ENCODE measurements around the gene CMA1.
"Not testable (repeated sequence)": the region's sequence is repeated elsewhere in the genome, so short reads cannot be mapped to it uniquely, and the experiment has no call there.

CMA1 gene, protein sequence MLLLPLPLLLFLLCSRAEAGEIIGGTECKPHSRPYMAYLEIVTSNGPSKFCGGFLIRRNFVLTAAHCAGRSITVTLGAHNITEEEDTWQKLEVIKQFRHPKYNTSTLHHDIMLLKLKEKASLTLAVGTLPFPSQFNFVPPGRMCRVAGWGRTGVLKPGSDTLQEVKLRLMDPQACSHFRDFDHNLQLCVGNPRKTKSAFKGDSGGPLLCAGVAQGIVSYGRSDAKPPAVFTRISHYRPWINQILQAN

DNA sequence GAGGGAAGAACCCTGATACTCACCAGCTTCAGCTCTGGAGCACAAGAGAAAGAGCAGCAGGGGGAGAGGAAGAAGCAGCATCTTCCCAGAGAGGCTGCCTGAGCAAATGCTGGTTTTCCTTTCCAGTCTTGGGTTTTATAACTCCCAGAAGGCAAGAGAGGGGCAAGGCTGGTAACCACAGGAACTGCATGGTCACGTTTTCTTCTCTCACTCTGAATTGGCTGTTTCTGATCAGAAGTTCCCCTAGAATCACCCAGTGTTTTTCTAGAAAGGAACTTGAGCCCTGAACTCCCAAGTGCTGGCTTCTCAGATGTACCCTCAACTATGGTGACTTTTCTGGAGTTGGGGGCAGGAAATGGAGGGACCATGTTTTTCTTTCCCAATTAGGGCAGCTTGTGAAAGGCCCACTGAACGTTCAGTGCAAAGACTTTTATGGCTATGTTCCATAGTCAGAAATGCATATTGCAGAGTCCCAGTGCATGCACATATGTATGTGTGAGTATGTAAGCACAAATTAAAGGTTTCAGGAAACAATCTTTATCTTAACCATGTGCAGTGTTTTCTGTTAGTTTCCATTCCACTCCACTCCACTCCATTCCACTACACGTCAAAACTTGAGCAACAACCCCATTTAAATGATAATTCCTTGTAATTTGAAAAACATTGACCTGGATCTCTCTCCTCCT is at the start of gene CMA1:
CMA1 (minus strand) TSS at position 111 of the 686 bp plus-strand sequence; CDS start at position 81, 30 bp downstream.
- DNase-seq, result no peak

DNA sequence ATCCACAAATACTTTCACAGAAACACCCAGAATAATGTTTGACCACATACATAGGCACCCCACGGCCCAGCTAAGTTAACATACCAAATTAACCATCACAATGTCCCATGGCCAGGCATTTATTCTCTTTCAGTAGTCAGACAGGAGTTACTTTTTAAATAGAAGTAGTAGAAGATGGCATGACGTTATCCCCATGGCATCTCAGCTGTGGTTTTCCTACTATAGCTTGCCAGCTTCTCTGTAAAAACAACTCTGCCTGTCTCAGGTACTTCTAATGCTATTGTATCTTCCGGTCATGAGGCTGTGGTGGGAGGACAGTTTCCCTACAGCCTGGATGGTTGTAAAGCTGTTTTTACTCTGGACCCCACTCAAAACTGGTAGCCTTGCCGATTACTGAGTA is 48.7 kb upstream of the CMA1 start:
- no peak for DNase-seq

DNA sequence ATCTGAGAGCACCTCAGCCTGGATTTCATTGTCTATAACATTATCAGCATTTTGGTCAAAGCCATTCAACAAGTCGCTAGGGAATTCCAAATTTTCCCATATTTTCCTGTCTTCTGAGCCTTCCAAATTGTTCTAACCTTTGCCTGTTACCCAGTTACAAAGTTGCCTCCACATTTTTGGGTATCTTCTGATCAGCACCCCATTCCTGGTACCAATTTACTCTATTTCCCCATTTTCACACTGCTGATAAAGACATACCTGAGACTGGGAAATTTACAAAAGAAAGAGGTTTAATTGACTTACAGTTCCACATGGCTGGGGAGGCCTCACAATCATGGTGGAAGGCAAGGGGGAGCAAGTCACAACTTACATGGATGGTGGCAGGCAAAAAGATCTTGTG is 41.0 kb upstream of the CMA1 start:
- DNase-seq, result not testable (repeated sequence)

DNA sequence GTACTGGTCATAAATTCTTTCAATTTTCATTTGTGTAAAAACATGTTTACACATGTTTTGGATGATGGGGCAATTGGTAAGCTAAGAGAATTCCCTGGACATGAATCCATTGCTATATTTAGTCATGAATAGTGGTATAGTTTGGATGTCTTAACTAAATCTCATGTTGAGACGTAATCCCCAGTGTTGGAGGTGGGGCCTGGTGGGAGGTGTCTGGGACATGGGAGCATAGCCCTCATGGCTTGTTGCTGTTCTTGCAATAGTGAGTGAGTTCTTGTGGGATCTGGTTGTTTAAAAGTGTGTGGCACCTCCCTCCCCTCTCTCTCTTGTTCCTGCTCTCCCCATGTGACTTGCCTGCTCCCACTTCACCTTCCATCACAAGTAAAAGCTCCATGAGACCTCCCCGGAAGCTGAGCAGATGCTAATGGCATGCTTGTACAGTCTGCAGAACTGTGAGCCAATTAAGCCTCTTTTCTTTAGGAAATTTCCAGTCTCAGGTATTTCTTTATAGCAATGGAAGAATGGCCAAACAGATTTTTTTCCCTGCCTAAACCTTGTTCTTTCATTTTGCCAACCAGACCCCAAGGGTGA is 34.4 kb upstream of the CMA1 start:
- DNase-seq, result no peak

DNA sequence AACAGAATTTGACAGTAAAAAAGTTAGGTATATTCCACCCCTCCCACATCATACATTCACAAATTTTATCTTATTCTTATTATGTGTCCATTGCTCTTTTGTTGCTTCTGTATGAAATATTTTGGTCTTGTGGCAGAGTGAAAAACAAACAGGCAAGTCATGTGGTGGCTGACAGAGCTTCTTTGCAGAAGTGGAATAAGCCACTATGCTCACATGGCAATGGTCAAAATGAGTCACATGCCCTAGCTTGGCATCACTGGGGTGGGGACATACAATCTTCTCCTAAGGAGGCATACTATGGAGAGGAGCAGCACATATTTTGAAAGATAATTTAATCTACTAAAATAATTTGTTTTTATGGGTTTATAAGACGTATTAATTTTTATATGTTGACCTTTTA is 27.7 kb upstream of the CMA1 start:
- no peak for DNase-seq

DNA sequence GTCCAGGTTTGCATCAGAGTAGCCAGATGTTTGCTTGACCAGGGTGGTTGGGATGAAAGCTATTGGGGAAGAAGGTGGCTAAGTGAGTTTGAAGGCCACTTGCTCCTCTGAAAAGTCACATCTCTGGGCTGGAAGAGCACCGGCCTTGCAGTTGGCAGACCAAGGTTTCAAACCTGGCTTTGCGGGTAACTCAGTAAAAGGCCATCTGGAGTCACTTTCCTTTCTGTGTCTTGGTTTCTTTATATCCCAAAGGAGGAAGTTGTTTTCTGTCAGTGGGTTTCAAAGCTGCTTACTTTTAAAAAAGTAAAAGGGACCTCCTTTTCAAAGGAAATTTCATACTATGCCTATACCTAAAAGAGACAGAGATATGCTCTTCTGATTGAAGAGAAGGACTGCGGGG is 26.2 kb upstream of the CMA1 start:
- DNase-seq, result no peak

DNA sequence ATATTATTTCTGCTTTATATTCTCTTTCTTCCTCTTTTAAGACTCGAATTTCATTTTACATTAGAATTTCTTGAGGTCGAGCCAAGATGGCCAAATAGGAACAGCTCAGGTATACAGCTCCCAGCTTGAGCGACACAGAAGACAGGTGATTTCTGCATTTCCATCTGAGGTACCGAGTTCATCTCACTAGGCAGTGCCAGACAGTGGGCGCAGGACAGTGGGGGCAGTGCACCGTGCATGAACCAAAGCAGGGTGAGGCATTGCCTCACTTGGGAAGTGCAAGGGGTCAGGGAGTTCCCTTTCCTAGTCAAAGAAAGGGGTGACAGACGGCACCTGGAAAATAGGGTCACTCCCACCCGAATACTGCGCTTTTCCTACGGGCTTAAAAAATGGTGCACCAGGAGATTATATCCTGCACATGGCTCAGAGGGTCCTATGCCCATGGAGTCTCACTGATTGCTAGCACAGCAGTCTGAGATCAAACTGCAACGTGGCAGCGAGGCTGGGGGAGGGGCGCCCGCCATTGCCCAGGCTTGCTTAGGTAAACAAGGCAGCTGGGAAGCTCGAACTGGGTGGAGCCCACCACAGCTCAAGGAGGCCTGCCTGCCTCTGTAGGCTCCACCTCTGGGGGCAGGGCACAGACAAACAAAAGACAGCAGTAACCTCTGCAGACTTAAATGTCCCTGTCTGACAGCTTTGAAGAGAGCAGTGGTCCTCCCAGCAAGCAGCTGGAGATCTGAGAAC is 18.0 kb upstream of the CMA1 start:
- DNase-seq, result not testable (repeated sequence)

DNA sequence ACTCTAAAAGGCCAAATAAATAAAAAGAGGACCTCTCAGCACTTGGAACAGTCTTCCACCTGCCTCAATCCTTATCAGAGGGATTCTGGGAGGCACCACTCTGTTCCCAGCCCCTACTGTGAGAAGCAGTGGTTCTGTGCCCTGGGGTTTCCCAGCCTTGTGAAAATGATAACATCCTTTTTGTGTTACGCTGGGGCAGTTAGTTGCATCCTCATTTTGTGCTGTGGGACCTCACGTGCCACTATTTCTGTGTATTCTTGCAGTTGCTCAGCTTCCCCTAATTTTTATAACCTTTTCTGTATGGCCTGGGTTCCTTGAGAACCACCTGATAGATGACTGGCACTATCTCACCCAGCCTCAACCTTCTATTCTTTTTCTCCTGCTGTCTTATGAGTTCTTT is 10.8 kb upstream of the CMA1 start:
- DNase-seq, result no peak

DNA sequence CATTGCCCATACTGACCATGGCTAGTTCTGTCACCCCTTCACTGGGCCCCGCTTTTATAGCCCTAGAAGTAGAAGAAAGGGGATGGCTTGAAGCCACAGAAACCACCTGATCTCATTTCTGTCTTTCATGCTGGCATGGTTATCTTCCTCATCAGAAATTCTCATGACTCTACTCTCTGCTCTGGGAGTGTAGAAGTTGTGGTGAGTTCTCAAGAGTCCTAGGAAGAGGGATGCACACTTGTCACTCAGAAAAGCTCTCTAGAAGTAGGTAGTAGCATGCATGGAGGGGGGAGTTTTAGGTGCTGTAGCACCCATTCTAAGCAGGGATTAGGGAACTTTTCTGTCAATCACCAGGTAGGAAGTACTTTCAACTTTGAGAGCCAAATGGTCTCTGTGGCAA is 6.1 kb upstream of the CMA1 start:
- no peak for DNase-seq

DNA sequence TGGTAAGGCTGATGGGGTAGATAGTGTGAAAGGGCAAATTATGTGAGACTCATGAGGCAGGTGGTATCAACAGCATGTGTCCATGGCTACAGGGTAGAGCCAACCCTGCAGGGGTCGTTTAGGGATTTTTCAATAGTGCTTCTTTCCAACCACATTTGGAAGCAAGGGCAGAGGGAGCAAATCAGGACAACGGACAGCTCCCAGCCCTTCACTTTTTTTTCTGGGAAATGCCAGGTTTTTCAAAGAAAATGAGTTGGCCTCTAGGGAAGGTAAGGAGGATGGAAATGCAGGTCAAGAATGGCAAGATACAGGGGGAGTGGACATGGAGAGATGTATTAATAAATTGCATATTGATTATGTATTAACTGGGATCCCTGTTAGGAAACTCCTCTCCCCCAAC is 4.9 kb upstream of the CMA1 start:
- no peak for DNase-seq

DNA sequence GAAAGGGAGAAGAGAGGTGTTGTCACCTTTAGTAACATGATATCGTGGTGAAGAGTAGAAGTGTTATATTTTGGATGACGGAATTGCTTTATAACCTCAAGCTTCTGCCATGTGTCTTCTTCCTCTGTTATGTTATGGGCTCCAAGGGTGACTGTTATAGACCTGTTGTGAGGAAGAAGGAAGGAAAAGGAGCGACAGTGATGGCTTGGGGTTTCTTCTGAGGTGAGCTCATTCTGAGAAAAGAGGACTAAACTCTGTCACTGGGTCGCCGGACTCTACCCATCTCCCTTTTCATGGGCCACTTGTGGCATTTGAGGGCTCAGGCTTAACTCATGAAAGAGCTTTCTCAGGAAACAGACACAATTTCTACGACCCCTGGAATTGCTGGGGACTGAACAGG is 1.6 kb downstream of the CMA1 start:
- DNase-seq, result no peak

DNA sequence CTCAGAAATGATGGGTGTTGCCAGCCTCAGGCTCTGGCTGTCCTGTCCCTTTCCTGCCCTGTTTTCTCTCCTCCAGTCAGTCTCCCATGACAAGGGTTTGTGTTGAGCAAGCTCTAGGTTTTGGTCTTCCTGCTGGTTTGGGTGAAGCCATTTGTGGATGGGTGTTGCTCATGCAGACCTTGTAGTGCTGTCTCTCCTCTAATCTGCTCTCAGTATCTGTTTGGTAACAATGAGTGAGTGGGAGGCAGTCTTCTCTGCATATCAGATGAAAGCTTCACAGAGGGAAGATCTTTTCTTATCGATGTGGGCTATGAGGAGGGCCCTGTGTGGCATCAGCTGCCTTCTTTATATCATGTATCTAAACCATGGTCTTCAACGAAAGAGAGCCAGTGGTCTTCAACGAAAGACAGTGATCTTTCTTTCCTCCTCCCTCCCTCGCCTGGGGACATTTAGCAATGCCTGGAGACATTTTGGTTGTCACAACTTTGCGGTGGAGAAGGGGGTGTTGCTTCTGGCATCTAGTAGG is 3.6 kb downstream of the CMA1 start:
- no peak for DNase-seq

DNA sequence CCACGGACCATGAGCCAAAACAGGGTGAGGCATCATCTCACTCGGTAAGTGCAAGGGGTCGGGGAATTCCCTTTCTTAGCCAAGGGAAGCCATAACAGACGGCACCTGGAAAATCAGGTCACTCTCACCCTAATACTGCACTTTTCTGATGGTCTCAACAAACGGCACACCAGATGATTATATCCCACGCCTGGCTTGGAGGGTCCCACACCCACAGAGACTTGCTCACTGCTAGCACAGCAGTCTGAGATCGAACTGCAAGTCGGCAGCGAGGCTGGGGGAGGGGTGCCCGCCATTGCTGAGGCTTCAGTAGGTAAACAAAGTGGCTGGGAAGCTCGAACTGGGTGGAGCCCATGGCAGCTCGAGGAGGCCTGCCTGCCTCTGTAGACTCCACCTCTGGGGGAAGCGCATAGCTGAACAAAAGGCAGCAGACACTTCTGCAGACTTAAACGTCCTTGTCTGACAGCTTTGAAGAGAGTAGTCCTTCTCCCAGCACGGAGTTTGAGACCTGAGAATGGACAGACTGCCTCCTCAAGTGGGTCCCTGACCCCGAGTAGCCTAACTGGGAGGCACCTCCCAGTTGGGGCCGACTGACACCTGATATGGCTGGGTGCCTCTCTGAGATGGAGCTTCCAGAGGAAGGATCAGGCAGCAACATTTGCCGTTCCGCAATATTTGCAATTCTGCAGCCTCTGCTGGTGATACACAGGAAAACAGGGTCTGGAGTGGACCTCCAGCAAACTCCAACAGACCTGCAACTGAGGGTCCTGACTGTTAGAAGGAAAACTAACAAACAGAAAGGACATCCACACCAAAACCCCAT is 16.3 kb downstream of the CMA1 start:
- not testable (repeated sequence) for DNase-seq

DNA sequence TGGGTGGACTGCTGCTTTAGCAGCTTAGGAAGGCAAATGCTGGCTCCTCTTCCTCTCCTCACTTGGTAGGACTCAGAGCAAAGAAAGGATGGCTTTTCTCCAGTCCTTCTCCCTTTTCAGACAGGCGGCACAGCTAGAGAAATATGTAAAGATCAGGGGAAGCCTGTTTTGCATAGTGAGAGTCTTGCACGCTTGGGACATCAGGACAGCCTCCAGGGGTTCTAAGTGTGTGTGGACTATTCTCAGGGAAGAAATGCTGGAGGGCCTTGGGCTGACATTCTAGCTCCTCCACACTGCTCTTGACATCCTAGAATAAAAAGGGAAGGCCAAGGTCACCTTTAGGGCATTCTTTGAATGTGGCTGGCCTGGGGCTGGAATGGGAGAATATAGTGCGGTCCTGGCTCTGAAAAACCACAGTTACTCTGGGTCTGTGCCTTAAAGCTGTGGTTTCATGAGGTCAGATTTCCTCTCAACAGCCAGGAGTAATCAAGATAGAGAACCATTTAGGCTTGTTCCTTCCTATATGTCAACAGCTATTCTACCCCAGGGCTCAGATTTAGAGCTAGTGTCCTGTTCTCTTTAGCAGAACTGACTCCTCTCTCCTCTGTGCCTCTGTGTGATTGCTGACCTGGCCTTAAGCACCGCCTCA is 24.3 kb downstream of the CMA1 start:
- DNase-seq, result peak in 1 of 2 donors; percentile 0

DNA sequence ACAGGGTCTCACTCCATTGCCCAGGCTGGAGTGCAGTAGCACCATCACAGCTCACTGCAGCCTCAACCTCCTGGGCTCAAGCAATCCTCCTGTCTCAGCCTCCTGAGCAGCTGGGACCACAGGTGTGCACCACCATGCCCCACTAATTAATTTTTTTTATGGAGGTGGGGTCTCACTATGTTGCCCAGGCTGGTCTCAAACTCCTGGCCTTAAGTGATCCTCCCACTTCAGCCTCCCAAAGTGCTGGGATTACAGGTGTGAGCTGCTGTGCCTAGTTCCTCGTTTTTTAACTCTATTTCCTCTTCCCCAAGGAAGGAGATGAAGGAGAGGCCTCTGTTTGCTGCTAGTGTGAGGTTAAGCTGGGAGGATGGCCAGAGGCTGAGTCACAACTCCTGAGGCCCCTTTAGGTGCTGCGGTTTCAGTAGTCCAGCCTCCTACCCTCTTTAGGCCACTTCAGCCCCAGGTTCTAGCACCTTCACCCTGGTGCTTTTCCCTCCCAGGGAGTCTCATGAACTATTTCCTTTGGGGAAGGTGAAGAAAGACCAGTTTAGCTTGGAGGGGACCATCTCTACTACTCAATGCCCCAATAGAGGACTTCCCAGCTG is 25.3 kb downstream of the CMA1 start:
- not testable (repeated sequence) for DNase-seq

DNA sequence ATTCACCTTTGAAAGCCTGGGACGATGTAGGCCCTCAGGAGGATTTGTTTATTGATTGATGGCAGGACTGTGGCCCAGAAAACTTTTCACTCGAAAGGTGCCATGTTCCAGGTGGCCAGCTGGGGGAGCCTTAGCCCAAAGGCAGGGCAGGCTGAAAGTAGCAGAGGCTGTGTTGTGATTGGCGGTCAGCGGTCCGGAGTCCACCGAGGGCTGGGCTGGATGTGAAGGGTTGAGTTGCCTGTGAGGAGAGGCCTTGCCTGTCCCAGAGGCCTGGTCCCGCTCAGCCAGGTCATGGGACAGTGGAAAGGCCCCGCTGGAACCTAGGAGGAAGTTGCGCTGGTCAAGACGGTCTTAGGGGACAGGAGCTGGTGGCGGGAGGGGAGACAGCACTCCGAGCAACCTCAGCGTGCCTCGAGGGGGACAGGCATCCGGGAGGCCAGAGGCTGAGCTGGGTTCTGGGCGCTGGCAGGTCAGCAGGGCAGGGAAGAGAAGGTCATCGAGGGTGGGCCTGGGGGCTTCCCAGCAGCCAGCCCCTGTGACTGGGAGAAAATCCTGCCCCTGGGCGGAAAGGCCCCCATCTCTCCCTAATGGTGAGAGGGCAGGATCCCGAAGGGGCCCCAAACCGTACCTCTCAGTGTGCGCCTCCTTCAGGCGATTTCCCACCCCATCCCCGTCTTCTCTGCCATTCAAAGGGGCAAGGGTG is 26.3 kb downstream of the CMA1 start:
- no peak for DNase-seq

DNA sequence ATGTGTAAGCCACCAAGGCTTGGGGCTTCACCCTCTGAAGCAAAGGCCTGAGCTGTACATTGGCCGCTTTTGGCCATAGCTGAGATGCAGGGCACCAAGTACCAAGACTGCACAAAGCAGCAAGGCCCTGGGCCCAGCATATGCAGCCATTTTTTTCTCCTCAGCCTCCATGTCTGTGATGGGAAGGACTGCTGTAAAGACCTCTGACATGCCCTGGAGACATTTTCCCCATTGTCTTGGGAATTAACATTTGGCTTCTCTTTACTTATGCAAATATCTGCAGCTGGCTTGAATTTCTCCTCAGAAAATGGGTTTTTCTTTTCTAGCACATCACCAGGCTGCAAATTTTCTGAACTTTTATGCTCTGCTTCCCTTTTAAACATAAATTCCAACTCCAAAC is 28.1 kb downstream of the CMA1 start:
- DNase-seq, result not testable (repeated sequence)

DNA sequence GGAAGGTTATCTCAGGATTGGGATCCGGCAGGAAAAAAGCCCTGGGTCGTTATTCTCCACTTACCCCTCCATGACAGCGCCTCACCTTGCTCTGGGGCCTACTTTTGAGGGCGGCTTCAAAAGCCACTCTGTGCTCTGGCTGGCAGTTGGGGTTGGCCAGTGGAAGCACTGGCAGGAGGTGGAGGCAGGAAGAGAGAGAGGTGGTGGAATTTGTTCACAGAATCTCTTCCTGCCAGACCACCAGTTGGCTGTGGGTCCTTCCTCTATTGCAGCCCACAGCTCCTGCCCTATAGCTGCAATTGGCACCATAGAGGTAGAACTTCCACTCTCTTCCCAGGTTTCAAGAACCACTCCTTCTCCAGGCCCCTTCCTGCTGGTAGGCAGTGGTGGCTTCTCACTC is 32.8 kb downstream of the CMA1 start:
- no peak for DNase-seq

DNA sequence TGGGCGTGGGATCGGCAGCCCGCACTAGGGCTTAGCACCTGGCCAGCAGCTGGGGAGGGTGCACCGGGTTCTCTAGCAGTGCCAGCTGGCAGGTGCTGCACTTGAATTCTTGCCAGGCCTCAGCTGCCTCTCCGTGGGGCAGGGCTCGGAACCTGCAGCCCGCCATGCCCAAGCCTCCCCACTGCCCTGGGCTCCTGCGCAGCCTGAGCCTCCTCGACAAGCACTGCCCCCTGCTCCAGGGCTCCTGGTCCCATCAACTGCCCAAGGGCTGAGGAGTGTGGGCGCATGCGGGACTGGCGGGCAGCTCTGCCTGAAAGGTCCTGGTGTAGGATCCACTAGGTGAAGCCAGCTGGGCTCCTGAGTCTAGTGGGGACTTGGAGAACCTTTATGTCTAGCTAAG is 34.9 kb downstream of the CMA1 start:
- no peak for DNase-seq

DNA sequence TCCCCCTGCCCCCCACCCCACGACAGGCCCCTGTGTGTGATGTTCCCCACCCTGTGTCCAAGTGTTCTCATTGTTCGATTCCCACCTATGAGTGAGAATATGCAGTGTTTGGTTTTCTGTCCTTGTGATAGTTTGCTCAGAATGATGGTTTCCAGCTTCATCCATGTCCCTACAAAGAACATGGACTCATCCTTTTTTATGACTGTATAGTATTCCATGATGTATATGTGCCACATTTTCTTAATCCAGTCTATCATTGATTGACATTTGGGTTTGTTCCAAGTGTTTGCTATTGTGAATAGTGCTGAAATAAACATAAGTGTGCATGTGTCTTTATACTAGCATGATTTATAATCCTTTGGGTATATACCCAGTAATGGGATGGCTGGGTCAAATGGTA is 37.6 kb downstream of the CMA1 start:
- DNase-seq, result not testable (repeated sequence)

DNA sequence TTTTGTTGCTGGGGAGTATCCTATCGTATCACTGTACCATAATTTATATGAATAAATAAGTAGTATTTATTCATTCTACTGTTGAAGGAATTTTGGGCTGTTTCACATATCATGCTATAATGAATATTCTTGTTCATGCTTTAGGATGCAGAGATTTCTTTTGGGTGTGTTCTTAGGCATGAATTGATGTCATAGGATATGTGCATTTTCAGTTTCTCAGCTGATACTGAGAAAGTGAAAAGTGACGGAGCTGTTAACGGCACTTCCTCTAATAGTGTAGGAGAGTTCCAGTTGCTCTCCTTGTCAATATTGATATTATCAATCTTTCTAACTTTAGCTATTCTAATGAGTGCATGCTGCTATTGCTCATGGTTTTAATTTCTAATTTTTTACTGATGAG is 42.3 kb downstream of the CMA1 start:
- no peak for DNase-seq

Data from bone marrow (tissue), 2 donors.